ENCODE measurements around the gene ACIN1. TPM values are rescaled to one million over a fixed set of nuclear protein-coding genes. Genes with fewer than 3 reads are reported as not detected.

ACIN1 gene, protein sequence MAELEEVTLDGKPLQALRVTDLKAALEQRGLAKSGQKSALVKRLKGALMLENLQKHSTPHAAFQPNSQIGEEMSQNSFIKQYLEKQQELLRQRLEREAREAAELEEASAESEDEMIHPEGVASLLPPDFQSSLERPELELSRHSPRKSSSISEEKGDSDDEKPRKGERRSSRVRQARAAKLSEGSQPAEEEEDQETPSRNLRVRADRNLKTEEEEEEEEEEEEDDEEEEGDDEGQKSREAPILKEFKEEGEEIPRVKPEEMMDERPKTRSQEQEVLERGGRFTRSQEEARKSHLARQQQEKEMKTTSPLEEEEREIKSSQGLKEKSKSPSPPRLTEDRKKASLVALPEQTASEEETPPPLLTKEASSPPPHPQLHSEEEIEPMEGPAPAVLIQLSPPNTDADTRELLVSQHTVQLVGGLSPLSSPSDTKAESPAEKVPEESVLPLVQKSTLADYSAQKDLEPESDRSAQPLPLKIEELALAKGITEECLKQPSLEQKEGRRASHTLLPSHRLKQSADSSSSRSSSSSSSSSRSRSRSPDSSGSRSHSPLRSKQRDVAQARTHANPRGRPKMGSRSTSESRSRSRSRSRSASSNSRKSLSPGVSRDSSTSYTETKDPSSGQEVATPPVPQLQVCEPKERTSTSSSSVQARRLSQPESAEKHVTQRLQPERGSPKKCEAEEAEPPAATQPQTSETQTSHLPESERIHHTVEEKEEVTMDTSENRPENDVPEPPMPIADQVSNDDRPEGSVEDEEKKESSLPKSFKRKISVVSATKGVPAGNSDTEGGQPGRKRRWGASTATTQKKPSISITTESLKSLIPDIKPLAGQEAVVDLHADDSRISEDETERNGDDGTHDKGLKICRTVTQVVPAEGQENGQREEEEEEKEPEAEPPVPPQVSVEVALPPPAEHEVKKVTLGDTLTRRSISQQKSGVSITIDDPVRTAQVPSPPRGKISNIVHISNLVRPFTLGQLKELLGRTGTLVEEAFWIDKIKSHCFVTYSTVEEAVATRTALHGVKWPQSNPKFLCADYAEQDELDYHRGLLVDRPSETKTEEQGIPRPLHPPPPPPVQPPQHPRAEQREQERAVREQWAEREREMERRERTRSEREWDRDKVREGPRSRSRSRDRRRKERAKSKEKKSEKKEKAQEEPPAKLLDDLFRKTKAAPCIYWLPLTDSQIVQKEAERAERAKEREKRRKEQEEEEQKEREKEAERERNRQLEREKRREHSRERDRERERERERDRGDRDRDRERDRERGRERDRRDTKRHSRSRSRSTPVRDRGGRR
- 555 and 556 TPM in 2 replicates for total RNA-seq (2011; cell fraction: chromatin; rRNA removed; ENCODE audit: low replicate concordance)
- 273 and 282 TPM in 2 replicates for total RNA-seq (2011; cell fraction: nucleolus; rRNA removed)
- 463 and 596 TPM in 2 replicates for total RNA-seq (2011; cell fraction: nucleoplasm; rRNA removed)
- total RNA-seq (2014; rRNA removed) (121 and 145 TPM in 2 replicates), total RNA-seq (2014; rRNA removed; fragmentation: Illumina TruSeq; extraction: Trizol) (110 and 123 TPM in 2 replicates), total RNA-seq (2015; rRNA removed; fragmentation: Illumina TruSeq; extraction: Trizol) (141 and 147 TPM in 2 replicates), total RNA-seq (2021) (151 and 163 TPM in 2 replicates), polyA plus RNA-seq (2011; rRNA removed) (129 and 157 TPM in 2 replicates), polyA plus RNA-seq (2014; fragmentation: Illumina TruSeq; extraction: Trizol) (180 and 196 TPM in 2 replicates), polyA plus RNA-seq (2014; fragmentation: Nextera tagmentation; extraction: Ambion mirVana) (1 to 10 TPM; 5.0 TPM), polyA plus RNA-seq (2014; rRNA removed) (156 and 184 TPM in 2 replicates), polyA minus RNA-seq (2011; rRNA and poly(A)+ RNA removed) (147 and 171 TPM in 2 replicates), Bru-seq, nascent RNA (percentile 92 among the genes with signal in this experiment), BruChase-seq, experiment 1, labeled RNA remaining after a 2-hour chase (percentile 96 among the genes with signal in this experiment), BruChase-seq, experiment 2, labeled RNA remaining after a 6-hour chase (percentile 97 among the genes with signal in this experiment)
- polyA plus RNA-seq (2011; cell fraction: cytosol; rRNA removed), result 70.8 and 83.1 TPM in 2 replicates
- polyA plus RNA-seq (2011; cell fraction: nucleus; rRNA removed), result 696 and 714 TPM in 2 replicates
- 121 and 135 TPM in 2 replicates for polyA plus RNA-seq (2012)
- 77.6 and 81.5 TPM in 2 replicates for polyA minus RNA-seq (2011; cell fraction: cytosol; rRNA and poly(A)+ RNA removed)
- 198 and 296 TPM in 2 replicates for polyA minus RNA-seq (2011; cell fraction: nucleus; rRNA and poly(A)+ RNA removed)
- long read RNA-seq, experiment 1, full-length matches to known transcripts, result 45 of 241 reads
- long read RNA-seq, experiment 1, partial matches to known transcripts, result 158 of 241 reads
- long read RNA-seq, experiment 1, other reads (novel, unspliced or antisense), result 38 of 241 reads
- long read RNA-seq, experiment 2, partial matches to known transcripts, result 7 of 88 reads
- long read RNA-seq, experiment 2, other reads (novel, unspliced or antisense), result 81 of 88 reads
- long read RNA-seq, experiment 3, partial matches to known transcripts, result 27 of 35 reads
- long read RNA-seq, experiment 3, other reads (novel, unspliced or antisense), result 6 of 35 reads

DNA sequence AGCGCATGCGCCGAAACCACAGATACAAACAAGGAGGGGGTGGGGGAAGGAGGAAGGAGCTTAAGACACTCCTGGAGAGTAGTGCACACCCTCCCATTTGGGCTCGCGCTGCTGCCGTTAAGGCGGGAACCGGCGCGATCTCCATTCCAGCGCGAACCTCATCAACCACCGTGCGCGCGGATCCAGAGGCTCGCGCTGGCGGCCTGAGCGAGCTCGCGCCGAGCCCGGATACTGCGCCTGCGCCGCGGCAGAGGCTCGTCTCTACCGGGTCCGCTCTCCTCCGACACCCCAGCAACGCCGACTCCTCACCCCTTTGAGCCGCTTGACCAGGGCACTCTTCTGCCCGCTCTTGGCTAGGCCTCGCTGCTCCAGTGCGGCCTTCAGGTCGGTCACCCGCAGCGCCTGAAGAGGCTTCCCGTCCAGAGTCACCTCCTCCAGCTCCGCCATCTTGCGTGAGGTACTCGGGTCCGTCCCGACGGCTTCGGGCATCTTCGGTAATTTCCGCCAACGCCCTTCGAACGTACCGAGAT lies at the start of gene ACIN1:
Gene ACIN1 (minus strand): TSS at position 471 of the 530 bp plus-strand sequence. CDS start 24 bp downstream, at position 447.
- peak within 1 kb of the TSS; percentile 98 for H3K27ac ChIP-seq (ENCODE audit: extremely low read depth, low read depth, low read length)
- peaks cover 64% of the 10 kb centered on the region for H3K36me3 ChIP-seq (ENCODE audit: control insufficient read depth, insufficient read depth, low read length)
- TSS peak; percentile 66 for BruUV-seq (replicated peaks)
- no peaks in the 10 kb centered on the region for H3K9me3 ChIP-seq (replicated peaks; ENCODE audit: control insufficient read depth, insufficient read depth, low read depth, low read length)
- CTCF ChIA-PET (ENCODE audit: low intra/inter-chr PET ratio), result interaction anchor here (1.3 kb wide), 1 partner anchor 17 kb away, joined by 5 read pairs; no protein-coding TSS in a partner anchor
- in situ Hi-C loops (cut with MboI), result no loop called here
- H3K79me2 ChIP-seq (ENCODE audit: control insufficient read depth, insufficient read depth, low read length), result peaks cover 84% of the 10 kb centered on the region
- H3K4me3 ChIP-seq, result peak within 1 kb of the TSS; percentile 83
- peak; percentile 81 to 94 (median 91) for DNase-seq (ENCODE audit: extremely low read depth in 1 of 4, low spot score in 3 of 4)
- H3K27me3 ChIP-seq (ENCODE audit: control insufficient read depth in 2 of 2, insufficient read depth in 2 of 2, low read length in 2 of 2), result no peaks in the 10 kb centered on the region
- POLR2A ChIA-PET, result interaction anchor here (0.6 to 3.0 kb wide), 37 partner anchors 9 to 1045 kb away, joined by 3 to 34 read pairs (median 4); partner anchors contain the start of genes CIROP, HOMEZ, IL25 and PABPN1
- H3K9ac ChIP-seq (ENCODE audit: insufficient read depth in 1 of 2, low read depth in 2 of 2, low read length in 2 of 2), result peak within 1 kb of the TSS; percentile 98 to 100
- peaks cover 16% of the 10 kb centered on the region for H4K20me1 ChIP-seq (replicated peaks; ENCODE audit: control insufficient read depth, insufficient read depth, low read length)
- FAIRE-seq, result peak; percentile 82
- no peaks in the 10 kb centered on the region for H3K9me1 ChIP-seq (ENCODE audit: control insufficient read depth, insufficient read depth, low read length)
- ATAC-seq, result peak; percentile 78
- intact Hi-C loops (cut with micrococcal nuclease), result loop anchor here (2.0 kb wide), 1 partner anchor 16 kb away; no protein-coding TSS in a partner anchor
- WGBS (ENCODE audit: insufficient coverage, low coverage, missing lambda C conversion rate), result under 1% methylated on average over 55 of the region's 55 CpGs
- peak within 1 kb of the TSS; percentile 90 for H3K4me2 ChIP-seq (ENCODE audit: insufficient read depth, low read length)
- H2AFZ ChIP-seq (ENCODE audit: low read depth, low read length), result peak within 1 kb of the TSS; percentile 100
- peaks cover 8 to 29% of the 10 kb centered on the region in 2 experiments; a peak in 4 of 5 replicates for H3K4me1 ChIP-seq (replicated peaks in 1 of 2; ENCODE audit: control insufficient read depth in 2 of 2, insufficient read depth in 2 of 2, low read length in 2 of 2)
- TF ChIP-seq STAT5A (IDR thresholded peaks at IDR 0.05; ENCODE audit: borderline replicate concordance, low read length) (no peak), ZNF668 (CRISPR knock-in tag; IDR thresholded peaks at IDR 0.05) (no peak), POLR2A (conservative IDR thresholded peaks at IDR 0.05) (peak; percentile 96)
- TF ChIP-seq, protein P1, sequence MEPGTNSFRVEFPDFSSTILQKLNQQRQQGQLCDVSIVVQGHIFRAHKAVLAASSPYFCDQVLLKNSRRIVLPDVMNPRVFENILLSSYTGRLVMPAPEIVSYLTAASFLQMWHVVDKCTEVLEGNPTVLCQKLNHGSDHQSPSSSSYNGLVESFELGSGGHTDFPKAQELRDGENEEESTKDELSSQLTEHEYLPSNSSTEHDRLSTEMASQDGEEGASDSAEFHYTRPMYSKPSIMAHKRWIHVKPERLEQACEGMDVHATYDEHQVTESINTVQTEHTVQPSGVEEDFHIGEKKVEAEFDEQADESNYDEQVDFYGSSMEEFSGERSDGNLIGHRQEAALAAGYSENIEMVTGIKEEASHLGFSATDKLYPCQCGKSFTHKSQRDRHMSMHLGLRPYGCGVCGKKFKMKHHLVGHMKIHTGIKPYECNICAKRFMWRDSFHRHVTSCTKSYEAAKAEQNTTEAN (CRISPR knock-in tag; IDR thresholded peaks at IDR 0.05), result peak; percentile 83; the same call in 1 of the 2 replicates
- TF ChIP-seq, protein P2, sequence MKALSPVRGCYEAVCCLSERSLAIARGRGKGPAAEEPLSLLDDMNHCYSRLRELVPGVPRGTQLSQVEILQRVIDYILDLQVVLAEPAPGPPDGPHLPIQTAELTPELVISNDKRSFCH (CRISPR knock-in tag; IDR thresholded peaks at IDR 0.05), result no peak
- TF ChIP-seq, protein P2 (tag; IDR thresholded peaks at IDR 0.05), result no peak
- TF ChIP-seq, protein P3, sequence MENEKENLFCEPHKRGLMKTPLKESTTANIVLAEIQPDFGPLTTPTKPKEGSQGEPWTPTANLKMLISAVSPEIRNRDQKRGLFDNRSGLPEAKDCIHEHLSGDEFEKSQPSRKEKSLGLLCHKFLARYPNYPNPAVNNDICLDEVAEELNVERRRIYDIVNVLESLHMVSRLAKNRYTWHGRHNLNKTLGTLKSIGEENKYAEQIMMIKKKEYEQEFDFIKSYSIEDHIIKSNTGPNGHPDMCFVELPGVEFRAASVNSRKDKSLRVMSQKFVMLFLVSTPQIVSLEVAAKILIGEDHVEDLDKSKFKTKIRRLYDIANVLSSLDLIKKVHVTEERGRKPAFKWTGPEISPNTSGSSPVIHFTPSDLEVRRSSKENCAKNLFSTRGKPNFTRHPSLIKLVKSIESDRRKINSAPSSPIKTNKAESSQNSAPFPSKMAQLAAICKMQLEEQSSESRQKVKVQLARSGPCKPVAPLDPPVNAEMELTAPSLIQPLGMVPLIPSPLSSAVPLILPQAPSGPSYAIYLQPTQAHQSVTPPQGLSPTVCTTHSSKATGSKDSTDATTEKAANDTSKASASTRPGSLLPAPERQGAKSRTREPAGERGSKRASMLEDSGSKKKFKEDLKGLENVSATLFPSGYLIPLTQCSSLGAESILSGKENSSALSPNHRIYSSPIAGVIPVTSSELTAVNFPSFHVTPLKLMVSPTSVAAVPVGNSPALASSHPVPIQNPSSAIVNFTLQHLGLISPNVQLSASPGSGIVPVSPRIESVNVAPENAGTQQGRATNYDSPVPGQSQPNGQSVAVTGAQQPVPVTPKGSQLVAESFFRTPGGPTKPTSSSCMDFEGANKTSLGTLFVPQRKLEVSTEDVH (IDR thresholded peaks at IDR 0.05; ENCODE audit: low read depth, partially characterized antibody), result peak; percentile 57

All from K562 (cell line).